GM12872 (cell line): ENCODE results near the gene SMKR1.

ENCODE experiments used
- CTCF ChIP-seq: IDR thresholded peaks from 3 replicates; pipeline ENCODE4 v1.5.1; 2011; ENCODE audit warnings: low read depth, mild to moderate bottlenecking, low read length, moderate library complexity; ENCODE audit not compliant: insufficient read depth

The SMKR1 gene

DNA sequence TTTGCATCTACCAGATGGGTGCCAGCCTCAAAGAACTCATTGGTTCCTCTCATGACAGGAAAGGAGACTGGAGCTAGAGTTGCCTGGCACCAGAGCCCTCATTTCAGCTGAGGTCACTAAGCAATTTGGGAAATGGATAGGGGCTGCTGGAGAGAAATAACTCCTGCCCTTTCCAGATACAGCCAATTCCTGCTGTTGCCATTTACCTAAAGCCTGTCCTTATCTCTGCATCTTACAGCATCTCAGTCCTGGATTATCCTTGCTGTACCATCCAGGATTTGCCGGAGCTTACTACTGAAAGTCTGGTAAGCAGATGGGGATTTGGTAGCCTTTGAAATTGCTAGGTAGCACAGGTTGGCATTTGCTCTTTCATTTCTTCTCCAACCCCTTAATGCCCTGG lies 31.9 kb upstream of the SMKR1 start:
- no peak for TF ChIP-seq CTCF

DNA sequence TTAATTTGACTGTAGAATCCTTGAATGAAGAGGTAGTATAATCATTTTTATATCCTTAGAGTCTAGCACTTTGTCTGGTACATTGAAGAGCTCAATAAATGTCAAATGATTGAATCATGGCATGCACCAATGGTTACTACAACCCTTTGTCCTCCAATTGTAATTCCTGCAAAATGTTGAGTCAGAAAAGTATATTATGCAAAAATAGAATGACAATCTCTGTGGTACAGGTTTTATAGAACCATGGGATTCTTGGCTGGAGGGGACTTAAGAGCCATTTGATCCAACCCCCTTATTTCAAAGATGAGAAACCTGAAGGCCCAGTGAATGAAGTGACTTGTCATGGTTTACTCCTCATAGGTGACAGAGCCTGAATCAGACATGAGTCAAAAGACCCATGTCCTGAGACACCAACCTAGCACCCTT lies 30.9 kb upstream of the SMKR1 start:
- TF ChIP-seq CTCF = no peak

- no peak for TF ChIP-seq CTCF
Measured at GRCh38 chr7:129479831-129480230, 22.5 kb upstream of the SMKR1 start.

GRCh38 chr7:129480674-129481363 lies 21.5 kb upstream of the SMKR1 start:
- no peak for TF ChIP-seq CTCF

- no peak for TF ChIP-seq CTCF
Measured at GRCh38 chr7:129482781-129483180, 19.6 kb upstream of the SMKR1 start.

DNA sequence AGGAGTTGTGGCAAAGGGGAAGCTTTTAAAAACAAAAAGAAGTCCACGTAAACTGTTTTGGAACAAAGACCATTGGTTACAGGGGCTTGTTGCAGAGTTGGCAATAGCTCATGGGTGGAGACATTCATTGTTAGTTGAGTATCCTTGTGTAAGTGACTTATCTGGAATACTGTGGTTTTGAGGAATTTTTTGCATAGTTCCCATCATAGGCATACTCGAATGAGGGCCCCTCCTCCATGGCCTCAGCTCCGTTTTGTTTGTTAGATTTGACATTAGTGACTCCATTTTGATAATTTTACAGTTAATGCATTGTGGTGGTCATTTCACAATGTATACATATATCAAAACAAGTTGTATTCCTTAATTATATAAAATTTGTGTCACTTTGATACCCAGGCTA lies 12.8 kb upstream of the SMKR1 start:
- no peak for TF ChIP-seq CTCF

GRCh38 chr7:129492391-129492790 lies 9.9 kb upstream of the SMKR1 start:
- no peak for TF ChIP-seq CTCF
